Measurements from ENCODE around the gene ABCB1. TPM values are rescaled to one million over a fixed set of nuclear protein-coding genes. Genes with fewer than 3 reads are reported as not detected.
A peak's percentile ranks its signal among the peaks of the same experiment; 100 is the strongest.

ABCB1 gene
- total and polyA plus RNA-seq, 2 of the 13 experiments (the other 11 are each of a cell fraction or from before 2014, with no cell fraction given) = 42.8 to 52.6 TPM

- no peak for TF ChIP-seq ZFAT (CRISPR knock-in tag; conservative IDR thresholded peaks at IDR 0.05)
- TF ChIP-seq BCL6 (CRISPR knock-in tag; IDR thresholded peaks at IDR 0.05) = peak; percentile 91
- no peak for TF ChIP-seq MTF1 (CRISPR knock-in tag; IDR thresholded peaks at IDR 0.05)
- TF ChIP-seq NONO (IDR thresholded peaks at IDR 0.05) = no peak
- no peak for TF ChIP-seq NONO (CRISPR knock-in tag; conservative IDR thresholded peaks at IDR 0.05)
- no peak for TF ChIP-seq ZNF776 (CRISPR knock-in tag; IDR thresholded peaks at IDR 0.05)
- TF ChIP-seq GTF2F1 (IDR thresholded peaks at IDR 0.05; ENCODE audit: low read length) = no peak
- no peak for TF ChIP-seq ZNF75D (CRISPR knock-in tag; IDR thresholded peaks at IDR 0.05; ENCODE audit: borderline replicate concordance)
- TF ChIP-seq ZNF264 (CRISPR knock-in tag; IDR thresholded peaks at IDR 0.05) = no peak
- TF ChIP-seq HNRNPH1 (optimal IDR thresholded peaks at IDR 0.05; ENCODE audit: low read depth, low read length) = no peak
- no peak for TF ChIP-seq ZNF431 (CRISPR knock-in tag; IDR thresholded peaks at IDR 0.05; ENCODE audit: borderline replicate concordance, low read depth)
- TF ChIP-seq, protein P1, sequence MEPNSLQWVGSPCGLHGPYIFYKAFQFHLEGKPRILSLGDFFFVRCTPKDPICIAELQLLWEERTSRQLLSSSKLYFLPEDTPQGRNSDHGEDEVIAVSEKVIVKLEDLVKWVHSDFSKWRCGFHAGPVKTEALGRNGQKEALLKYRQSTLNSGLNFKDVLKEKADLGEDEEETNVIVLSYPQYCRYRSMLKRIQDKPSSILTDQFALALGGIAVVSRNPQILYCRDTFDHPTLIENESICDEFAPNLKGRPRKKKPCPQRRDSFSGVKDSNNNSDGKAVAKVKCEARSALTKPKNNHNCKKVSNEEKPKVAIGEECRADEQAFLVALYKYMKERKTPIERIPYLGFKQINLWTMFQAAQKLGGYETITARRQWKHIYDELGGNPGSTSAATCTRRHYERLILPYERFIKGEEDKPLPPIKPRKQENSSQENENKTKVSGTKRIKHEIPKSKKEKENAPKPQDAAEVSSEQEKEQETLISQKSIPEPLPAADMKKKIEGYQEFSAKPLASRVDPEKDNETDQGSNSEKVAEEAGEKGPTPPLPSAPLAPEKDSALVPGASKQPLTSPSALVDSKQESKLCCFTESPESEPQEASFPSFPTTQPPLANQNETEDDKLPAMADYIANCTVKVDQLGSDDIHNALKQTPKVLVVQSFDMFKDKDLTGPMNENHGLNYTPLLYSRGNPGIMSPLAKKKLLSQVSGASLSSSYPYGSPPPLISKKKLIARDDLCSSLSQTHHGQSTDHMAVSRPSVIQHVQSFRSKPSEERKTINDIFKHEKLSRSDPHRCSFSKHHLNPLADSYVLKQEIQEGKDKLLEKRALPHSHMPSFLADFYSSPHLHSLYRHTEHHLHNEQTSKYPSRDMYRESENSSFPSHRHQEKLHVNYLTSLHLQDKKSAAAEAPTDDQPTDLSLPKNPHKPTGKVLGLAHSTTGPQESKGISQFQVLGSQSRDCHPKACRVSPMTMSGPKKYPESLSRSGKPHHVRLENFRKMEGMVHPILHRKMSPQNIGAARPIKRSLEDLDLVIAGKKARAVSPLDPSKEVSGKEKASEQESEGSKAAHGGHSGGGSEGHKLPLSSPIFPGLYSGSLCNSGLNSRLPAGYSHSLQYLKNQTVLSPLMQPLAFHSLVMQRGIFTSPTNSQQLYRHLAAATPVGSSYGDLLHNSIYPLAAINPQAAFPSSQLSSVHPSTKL (CRISPR knock-in tag; IDR thresholded peaks at IDR 0.05) = peak; percentile 99
- no peak for TF ChIP-seq ZNF430 (CRISPR knock-in tag; IDR thresholded peaks at IDR 0.05)
- no peak; the same call in 1 of the 2 replicates for TF ChIP-seq GABPB1 (CRISPR knock-in tag; IDR thresholded peaks at IDR 0.05)
- no peak for TF ChIP-seq HNF4G (IDR thresholded peaks at IDR 0.05; ENCODE audit: borderline replicate concordance, low read depth, low read length)
- no peak for TF ChIP-seq HNF4G (CRISPR knock-in tag; IDR thresholded peaks at IDR 0.05; ENCODE audit: borderline replicate concordance, low read depth)
- TF ChIP-seq, protein P2, sequence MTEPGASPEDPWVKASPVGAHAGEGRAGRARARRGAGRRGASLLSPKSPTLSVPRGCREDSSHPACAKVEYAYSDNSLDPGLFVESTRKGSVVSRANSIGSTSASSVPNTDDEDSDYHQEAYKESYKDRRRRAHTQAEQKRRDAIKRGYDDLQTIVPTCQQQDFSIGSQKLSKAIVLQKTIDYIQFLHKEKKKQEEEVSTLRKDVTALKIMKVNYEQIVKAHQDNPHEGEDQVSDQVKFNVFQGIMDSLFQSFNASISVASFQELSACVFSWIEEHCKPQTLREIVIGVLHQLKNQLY (CRISPR knock-in tag; IDR thresholded peaks at IDR 0.05) = peak; percentile 98
- TF ChIP-seq NFATC3 (CRISPR knock-in tag; IDR thresholded peaks at IDR 0.05) = no peak
- no peak for TF ChIP-seq ZNF724P (CRISPR knock-in tag; IDR thresholded peaks at IDR 0.05; ENCODE audit: borderline replicate concordance)
- TF ChIP-seq ZNF629 (CRISPR knock-in tag; conservative IDR thresholded peaks at IDR 0.05) = no peak
- no peak for TF ChIP-seq ZSCAN22 (CRISPR knock-in tag; IDR thresholded peaks at IDR 0.05)
- 0 out of 2 replicates have a peak, but pooled peaks have one; percentile 53 for TF ChIP-seq ZKSCAN8 (CRISPR knock-in tag; IDR thresholded peaks at IDR 0.05; ENCODE audit: borderline replicate concordance)
- TF ChIP-seq SIX1 (CRISPR knock-in tag; IDR thresholded peaks at IDR 0.05; ENCODE audit: borderline replicate concordance) = peak; percentile 37; the same call in 1 of the 2 replicates
- TF ChIP-seq, protein P3, sequence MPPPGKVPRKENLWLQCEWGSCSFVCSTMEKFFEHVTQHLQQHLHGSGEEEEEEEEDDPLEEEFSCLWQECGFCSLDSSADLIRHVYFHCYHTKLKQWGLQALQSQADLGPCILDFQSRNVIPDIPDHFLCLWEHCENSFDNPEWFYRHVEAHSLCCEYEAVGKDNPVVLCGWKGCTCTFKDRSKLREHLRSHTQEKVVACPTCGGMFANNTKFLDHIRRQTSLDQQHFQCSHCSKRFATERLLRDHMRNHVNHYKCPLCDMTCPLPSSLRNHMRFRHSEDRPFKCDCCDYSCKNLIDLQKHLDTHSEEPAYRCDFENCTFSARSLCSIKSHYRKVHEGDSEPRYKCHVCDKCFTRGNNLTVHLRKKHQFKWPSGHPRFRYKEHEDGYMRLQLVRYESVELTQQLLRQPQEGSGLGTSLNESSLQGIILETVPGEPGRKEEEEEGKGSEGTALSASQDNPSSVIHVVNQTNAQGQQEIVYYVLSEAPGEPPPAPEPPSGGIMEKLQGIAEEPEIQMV (CRISPR knock-in tag; IDR thresholded peaks at IDR 0.05; ENCODE audit: low read depth) = no peak
- no peak for TF ChIP-seq PLRG1 (conservative IDR thresholded peaks at IDR 0.05)
- TF ChIP-seq IRX3 (CRISPR knock-in tag; IDR thresholded peaks at IDR 0.05; ENCODE audit: borderline replicate concordance, low read depth) = no peak
Measured at GRCh38 chr7:87548123-87548919, 52.4 kb downstream of the ABCB1 start (continued).
